Esophagus (tissue), 2 donors: Measurements from ENCODE around the gene ZCCHC24. TPM values are rescaled to one million over a fixed set of nuclear protein-coding genes. Genes with fewer than 3 reads are reported as not detected.

Experiments
- H3K27ac ChIP-seq, 2 donors: one replicate each; pipeline ENCODE4 v1.5.1; 2013; ENCODE audit warnings: low read depth in 2 of 2, mild to moderate bottlenecking in 2 of 2, inconsistent platforms in 1 of 2, low read length in 1 of 2, moderate library complexity in 1 of 2
- H3K27me3 ChIP-seq, 2 donors: one replicate each; pipeline ENCODE4 v1.6.1; 2013; ENCODE audit warnings: low read length in 2 of 2, control low read depth in 1 of 2, mild to moderate bottlenecking in 1 of 2; ENCODE audit not compliant: insufficient read depth in 2 of 2, control insufficient read depth in 1 of 2
- H3K36me3 ChIP-seq, 2 donors: one replicate each; pipeline ENCODE4 v1.6.1; 2013; ENCODE audit warnings: low read length in 1 of 2; ENCODE audit not compliant: control insufficient read depth in 2 of 2, insufficient read depth in 2 of 2
- H3K4me1 ChIP-seq, 2 donors: one replicate each; pipeline ENCODE4 v1.6.1; 2013; ENCODE audit warnings: low read length in 1 of 2; ENCODE audit not compliant: control insufficient read depth in 2 of 2, insufficient read depth in 2 of 2
- H3K4me3 ChIP-seq, 2 donors: one replicate each; pipeline ENCODE4 v1.5.1; 2013; ENCODE audit warnings: low read length in 2 of 2, mild to moderate bottlenecking in 2 of 2, low read depth in 1 of 2, moderate library complexity in 1 of 2
- H3K9me3 ChIP-seq, 2 donors: one replicate each; pipeline ENCODE4 v1.6.1; 2013; ENCODE audit warnings: mild to moderate bottlenecking in 2 of 2, low read depth in 1 of 2, low read length in 1 of 2, moderate library complexity in 1 of 2; ENCODE audit not compliant: control insufficient read depth in 2 of 2, insufficient read depth in 1 of 2
- WGBS, 2 donors: extraction: QIAGEN DNeasy Blood & Tissue Kit; methylation state at CpG; one replicate each; pipeline ENCODE4 v1.1.7; 2013; 5-methylcytosine and 5-hydroxymethylcytosine counted together
- polyA plus RNA-seq, 2 donors: library from polyadenylated mRNA; stranded (reverse); fragments of 200-250 nt; gene quantifications; one replicate each; pipeline ENCODE4 v1.2.3, GENCODE V29; 2013
- donor health status: healthy with polysubstance abuse.
- donor health status: Bipolar disorder and iron deficiency.

The ZCCHC24 gene
- polyA plus RNA-seq, 2 donors: 3.3 to 6.5 TPM

DNA sequence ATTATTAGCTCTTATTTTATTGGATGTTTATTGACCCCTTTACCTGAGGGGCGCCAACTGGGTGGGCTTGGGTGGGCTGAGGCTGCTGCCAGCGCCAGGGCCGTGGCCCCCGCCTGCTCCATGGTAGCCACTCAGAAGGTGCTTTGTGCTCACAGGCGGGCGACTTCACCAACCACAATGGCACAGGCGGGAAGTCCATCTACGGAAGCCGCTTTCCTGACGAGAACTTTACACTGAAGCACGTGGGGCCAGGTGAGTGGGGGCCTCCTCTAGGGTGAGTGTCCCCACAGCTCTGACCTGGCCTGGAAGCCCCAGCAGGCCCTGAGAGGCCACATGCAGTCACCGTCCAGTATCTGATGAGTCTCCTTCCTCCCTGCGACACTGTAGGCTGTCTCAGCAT lies 94.1 kb downstream of the ZCCHC24 start:
- no peaks in the 10 kb centered on the region for H3K27me3 ChIP-seq
- H3K4me3 ChIP-seq: no peak overlapping the region
- H3K27ac ChIP-seq: no peak overlapping the region
- peaks cover 12 to 27% of the 10 kb centered on the region in 2 donors for H3K4me1 ChIP-seq
- 93 to 96% methylated on average over 13 of the region's 13 CpGs for WGBS, 2 donors
- peaks cover 12 to 54% of the 10 kb centered on the region in 2 donors for H3K36me3 ChIP-seq
- no peaks in the 10 kb centered on the region for H3K9me3 ChIP-seq

DNA sequence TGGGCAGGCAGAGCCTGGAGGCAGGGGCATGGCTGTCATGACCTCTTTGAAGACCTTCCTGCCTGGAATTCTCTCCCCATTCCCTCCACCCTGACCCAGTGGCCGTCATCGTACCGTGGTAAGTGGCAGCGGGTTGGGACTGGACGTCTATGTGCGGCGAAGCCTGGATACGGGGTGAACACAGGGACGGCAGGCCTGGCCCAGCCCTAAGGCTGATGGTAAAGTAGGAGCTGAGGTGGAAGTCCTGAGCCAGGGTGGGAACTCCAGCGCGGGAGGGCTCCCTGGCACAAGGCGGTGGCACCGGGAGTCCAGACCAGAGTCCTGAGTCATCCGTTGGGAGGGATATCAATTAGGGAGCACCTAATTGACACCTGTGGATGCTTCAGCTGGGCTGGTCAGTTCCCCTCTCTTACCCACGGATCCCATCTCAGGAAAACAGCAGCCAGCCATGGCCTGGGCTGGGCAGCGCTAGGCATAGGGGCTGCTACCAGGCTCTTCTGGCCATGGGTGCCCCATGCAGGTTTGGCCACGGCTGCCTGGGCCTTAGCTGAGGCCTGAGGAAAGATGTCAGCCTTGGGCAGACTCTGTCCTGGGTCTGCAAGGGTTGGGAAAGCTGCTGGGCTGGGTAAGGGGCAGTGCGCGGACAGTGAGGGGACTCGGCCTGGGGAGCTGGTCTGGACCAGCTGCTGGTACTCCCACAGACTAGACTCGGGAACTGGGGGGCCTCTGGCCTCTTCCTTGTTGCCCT lies 94.8 kb downstream of the ZCCHC24 start:
- no peaks in the 10 kb centered on the region for H3K9me3 ChIP-seq
- no peaks in the 10 kb centered on the region for H3K27me3 ChIP-seq
- 85 to 92% methylated on average over 21 of the region's 21 CpGs for WGBS, 2 donors
- peak overlapping the region in 1 of 2 donors; percentile 93 for H3K27ac ChIP-seq
- peaks cover 12 to 53% of the 10 kb centered on the region in 2 donors for H3K36me3 ChIP-seq
- peak overlapping the region in 1 of 2 donors; percentile 4 for H3K4me3 ChIP-seq
- H3K4me1 ChIP-seq: peaks cover 15 to 25% of the 10 kb centered on the region in 2 donors

GRCh38 chr10:79349766-79350406 lies 95.5 kb downstream of the ZCCHC24 start:
- peaks cover 12 to 51% of the 10 kb centered on the region in 2 donors for H3K36me3 ChIP-seq
- H3K27me3 ChIP-seq: no peaks in the 10 kb centered on the region
- 49 to 65% methylated on average over 6 of the region's 6 CpGs for WGBS, 2 donors
- H3K4me3 ChIP-seq: peak overlapping the region in 1 of 2 donors; percentile 94
- H3K9me3 ChIP-seq: no peaks in the 10 kb centered on the region
- H3K4me1 ChIP-seq: peaks cover 16 to 25% of the 10 kb centered on the region in 2 donors
- peak overlapping the region in 1 of 2 donors; percentile 93 for H3K27ac ChIP-seq

- Histone ChIP-seq H3K4me3 (peak overlapping the region; percentile 85 to 94), H3K9me3 (no peaks in the 10 kb centered on the region), H3K4me1 (peaks cover 16 to 25% of the 10 kb centered on the region in 2 donors), H3K36me3 (peaks cover 12 to 48% of the 10 kb centered on the region in 2 donors), H3K27me3 (no peaks in the 10 kb centered on the region), H3K27ac (peak overlapping the region in 1 of 2 donors; percentile 93)
- 73 to 75% methylated on average over 6 of the region's 6 CpGs for WGBS, 2 donors
These were observed 96.3 kb downstream of the ZCCHC24 start for GRCh38 chr10:79349072-79349491.

GRCh38 chr10:79348640-79348988 lies 96.8 kb downstream of the ZCCHC24 start:
- WGBS, 2 donors: 46 to 64% methylated on average over 3 of the region's 3 CpGs
- Histone ChIP-seq H3K36me3 (peaks cover 12 to 44% of the 10 kb centered on the region in 2 donors), H3K9me3 (no peaks in the 10 kb centered on the region), H3K4me3 (peak overlapping the region; percentile 85 to 94), H3K27ac (peak overlapping the region in 1 of 2 donors; percentile 93), H3K4me1 (peaks cover 16 to 26% of the 10 kb centered on the region in 2 donors), H3K27me3 (no peaks in the 10 kb centered on the region)

GRCh38 chr10:79347894-79348639 lies 97.4 kb downstream of the ZCCHC24 start:
- H3K4me1 ChIP-seq: peaks cover 16 to 32% of the 10 kb centered on the region in 2 donors
- no peaks in the 10 kb centered on the region for H3K9me3 ChIP-seq
- H3K4me3 ChIP-seq: peak overlapping the region; percentile 85 to 94
- peaks cover 7 to 39% of the 10 kb centered on the region in 2 donors for H3K36me3 ChIP-seq
- peak overlapping the region; percentile 83 to 93 for H3K27ac ChIP-seq
- WGBS, 2 donors: 4 to 6% methylated on average over 34 of the region's 34 CpGs
- no peaks in the 10 kb centered on the region for H3K27me3 ChIP-seq

GRCh38 chr10:79347226-79347893 lies 98.1 kb downstream of the ZCCHC24 start, which contains the start of gene PPIF:
TSS of gene PPIF (plus strand) at chr10:79347469. CDS start at chr10:79347549, 80 bp downstream.
- Histone ChIP-seq H3K4me3 (peak within 1 kb of the TSS; percentile 85 to 94), H3K27ac (peak within 1 kb of the TSS; percentile 83 to 93), H3K9me3 (no peaks in the 10 kb centered on the region), H3K4me1 (peaks cover 16 to 39% of the 10 kb centered on the region in 2 donors), H3K27me3 (no peaks in the 10 kb centered on the region), H3K36me3 (peaks cover 6 to 33% of the 10 kb centered on the region in 2 donors)
- WGBS, 2 donors: 0 to 1% methylated on average over 53 to 77 of the region's 77 CpGs

GRCh38 chr10:79346388-79347225 lies 98.8 kb downstream of the ZCCHC24 start:
- Histone ChIP-seq H3K27ac (no peak overlapping the region), H3K9me3 (no peaks in the 10 kb centered on the region), H3K36me3 (peaks cover 6 to 26% of the 10 kb centered on the region in 2 donors), H3K4me3 (no peak overlapping the region), H3K4me1 (peaks cover 16 to 39% of the 10 kb centered on the region in 2 donors), H3K27me3 (no peaks in the 10 kb centered on the region)
- 56 to 62% methylated on average over 12 of the region's 12 CpGs for WGBS, 2 donors
